Fibroblast of mammary gland (primary cell): ENCODE measurements around the gene CSF2RB.

ENCODE experiments used
- DNase-seq: peaks from one replicate; pipeline ENCODE4 v3.0.0-alpha.2; 2010; ENCODE audit warnings: low read depth
- H3K4me3 ChIP-seq: 2 replicates; pipeline ENCODE4 v1.5.1; 2011; ENCODE audit warnings: low read depth, mild to moderate bottlenecking, low read length, moderate library complexity; ENCODE audit not compliant: control insufficient read depth
- TF ChIP-seq, protein P1 (sequence below): conservative IDR thresholded peaks from 2 replicates; pipeline ENCODE4 v1.5.1; 2011; ENCODE audit warnings: low read depth, low read length, inconsistent platforms; ENCODE audit not compliant: control insufficient read depth, insufficient read depth

Gene CSF2RB

DNA sequence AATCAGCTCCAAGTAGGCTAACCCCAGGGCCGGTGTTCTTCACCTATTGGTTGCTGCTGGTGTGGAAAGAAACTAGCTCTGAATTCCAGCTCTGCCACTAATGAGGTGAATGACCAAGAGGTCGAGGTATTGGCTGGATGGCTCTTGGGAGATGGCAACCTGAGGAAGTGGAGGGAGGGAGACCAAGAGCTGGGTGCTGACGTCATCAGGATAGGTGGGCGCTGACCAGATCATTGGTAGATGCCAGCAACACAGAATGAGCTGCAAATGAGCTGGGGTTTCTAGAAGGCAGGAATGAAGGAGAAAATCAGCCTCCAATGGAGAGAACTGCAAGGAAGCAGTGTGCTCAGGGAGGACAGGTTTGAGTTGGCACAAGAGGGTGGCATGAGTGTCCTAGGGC lies 14.7 kb upstream of the CSF2RB start:
- TF ChIP-seq, protein P1, sequence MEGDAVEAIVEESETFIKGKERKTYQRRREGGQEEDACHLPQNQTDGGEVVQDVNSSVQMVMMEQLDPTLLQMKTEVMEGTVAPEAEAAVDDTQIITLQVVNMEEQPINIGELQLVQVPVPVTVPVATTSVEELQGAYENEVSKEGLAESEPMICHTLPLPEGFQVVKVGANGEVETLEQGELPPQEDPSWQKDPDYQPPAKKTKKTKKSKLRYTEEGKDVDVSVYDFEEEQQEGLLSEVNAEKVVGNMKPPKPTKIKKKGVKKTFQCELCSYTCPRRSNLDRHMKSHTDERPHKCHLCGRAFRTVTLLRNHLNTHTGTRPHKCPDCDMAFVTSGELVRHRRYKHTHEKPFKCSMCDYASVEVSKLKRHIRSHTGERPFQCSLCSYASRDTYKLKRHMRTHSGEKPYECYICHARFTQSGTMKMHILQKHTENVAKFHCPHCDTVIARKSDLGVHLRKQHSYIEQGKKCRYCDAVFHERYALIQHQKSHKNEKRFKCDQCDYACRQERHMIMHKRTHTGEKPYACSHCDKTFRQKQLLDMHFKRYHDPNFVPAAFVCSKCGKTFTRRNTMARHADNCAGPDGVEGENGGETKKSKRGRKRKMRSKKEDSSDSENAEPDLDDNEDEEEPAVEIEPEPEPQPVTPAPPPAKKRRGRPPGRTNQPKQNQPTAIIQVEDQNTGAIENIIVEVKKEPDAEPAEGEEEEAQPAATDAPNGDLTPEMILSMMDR, result no peak
- H3K4me3 ChIP-seq, result no peak overlapping the region
- no peak for DNase-seq

DNA sequence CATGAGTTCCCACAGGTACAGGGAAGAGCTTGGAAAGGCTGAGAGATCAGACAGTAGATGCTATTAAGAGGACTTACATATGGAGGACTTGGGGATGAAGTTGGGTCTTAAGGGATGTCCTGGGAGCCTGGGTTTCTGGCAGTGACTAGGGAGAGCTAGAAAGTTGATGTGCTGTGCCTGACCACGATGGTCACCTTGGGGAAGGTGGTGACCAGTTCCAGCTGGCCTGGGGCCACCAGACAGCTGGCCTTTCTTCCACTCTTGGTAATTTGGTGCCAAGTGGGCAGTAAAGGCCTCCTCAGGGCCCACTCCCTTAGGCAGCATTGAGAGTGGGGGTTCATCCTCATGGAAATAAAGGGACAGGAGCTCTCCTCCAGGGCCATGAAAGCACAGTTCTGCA lies 13.9 kb upstream of the CSF2RB start:
- no peak for DNase-seq
- no peak overlapping the region for H3K4me3 ChIP-seq

DNA sequence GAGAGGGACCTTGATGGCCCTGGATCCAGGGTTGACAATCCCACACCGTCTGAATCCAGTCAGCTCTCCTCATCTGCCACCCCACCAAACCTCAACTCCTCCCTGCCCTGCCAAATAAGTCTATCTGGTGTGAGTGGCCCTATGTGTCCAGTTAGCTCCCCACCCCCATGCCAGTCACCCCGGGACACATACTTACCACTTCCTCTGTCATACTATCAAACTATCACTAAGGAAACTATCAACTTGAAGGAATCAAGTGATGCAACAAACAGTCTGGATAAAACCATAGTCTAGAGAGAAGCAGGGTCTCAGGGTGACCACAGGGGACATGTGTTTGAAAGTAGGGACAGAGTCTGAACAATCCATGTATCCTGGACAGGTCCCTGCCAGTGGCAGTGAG lies 13.2 kb upstream of the CSF2RB start:
- no peak for DNase-seq
- H3K4me3 ChIP-seq, result no peak overlapping the region
- TF ChIP-seq, protein P1, result no peak

More for the DNA sequence above, 13.9 kb upstream of the CSF2RB start:
- TF ChIP-seq, protein P1, result no peak

DNA sequence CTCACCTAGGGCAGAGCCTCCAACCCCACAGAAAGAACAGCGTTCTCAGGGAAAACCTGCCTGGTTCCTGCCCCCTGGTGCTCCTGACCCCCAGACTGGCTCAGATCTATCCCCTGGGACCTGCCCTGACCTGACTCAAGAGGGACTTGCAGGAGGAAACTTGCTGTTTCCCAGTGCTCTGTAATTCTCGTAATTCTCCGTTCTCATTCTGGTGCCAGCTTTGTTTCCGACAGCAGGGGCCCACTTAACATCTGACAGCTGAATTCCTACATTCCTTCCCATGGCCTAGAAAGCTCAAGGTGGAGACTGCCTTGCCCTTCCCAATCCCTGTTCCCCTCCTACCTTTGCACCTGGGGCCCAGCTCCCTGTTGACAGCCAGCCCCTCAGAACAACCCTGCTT lies 12.5 kb upstream of the CSF2RB start:
- TF ChIP-seq, protein P1, result no peak
- no peak for DNase-seq
- H3K4me3 ChIP-seq, result no peak overlapping the region

DNA sequence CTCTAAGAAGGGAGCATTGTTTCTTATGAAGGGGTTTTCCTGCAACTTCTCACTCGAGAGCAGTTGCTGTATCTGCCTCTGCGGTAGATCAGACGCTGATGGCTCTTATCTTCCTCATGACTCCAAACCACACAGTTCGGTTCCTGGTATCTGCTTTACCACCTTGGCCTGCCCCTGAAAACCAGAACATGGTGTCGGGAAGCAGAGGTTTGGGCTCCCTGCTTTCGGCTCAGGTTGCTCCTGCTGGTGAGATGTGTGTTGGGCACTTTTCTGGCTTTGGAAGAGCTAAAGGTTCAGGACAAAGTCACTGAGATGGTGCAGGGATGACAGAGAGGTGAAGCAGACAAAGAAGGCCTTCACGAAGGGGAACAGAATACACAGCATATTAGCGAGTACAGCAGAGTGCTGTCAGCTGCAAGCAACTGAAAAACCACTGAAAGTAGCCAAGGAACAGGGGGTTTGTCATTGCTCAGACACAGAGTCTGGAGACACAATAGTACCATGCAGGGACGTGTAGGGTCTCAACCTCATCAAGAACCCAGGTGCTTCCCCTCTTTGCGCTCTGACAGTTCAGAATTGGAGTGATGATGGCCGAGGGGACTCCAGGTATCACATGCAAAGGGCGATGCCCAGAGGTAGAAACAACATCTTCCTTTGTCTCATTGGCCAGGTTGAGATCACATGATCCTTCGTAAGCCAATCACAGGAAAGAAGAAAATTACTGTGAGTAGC lies 11.9 kb upstream of the CSF2RB start:
- TF ChIP-seq, protein P1, result no peak

DNA sequence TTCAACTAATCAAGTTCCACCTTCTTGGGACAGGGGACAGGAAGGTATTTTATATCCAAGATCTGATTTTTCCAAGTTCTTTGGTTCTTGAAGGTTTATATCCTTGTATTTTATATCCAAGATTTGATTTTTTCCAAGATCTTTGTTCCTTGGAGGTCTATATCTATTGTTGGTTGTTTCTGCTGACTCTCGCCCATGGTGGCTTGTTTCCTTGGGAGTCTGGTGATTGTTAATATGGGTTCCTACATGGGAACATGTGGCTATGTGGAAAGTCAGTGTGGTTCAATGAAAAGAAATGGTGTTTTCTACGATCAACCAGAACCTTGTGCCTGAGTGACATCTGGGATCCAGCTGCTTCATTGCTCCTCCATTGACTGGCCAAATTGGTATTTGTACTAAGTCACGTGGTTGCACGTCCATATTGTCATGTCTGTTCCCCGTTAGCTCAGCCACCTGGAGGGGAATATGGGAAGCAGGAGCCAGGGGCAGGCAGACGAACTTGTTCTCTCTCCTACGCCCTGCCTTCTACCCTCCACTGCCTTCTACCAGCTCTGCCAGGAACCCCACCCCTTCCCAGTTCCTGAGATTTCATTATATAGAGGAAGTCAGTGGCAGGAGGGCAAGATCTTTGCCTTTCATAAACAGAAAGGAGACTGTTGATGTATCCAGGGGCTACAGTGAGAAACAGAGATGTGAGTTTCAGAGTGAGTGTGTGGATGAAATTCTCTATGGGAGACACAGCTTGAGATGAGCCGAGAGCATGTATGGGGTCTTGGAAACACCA lies 11.1 kb upstream of the CSF2RB start:
- H3K4me3 ChIP-seq, result no peak overlapping the region
- TF ChIP-seq, protein P1, result no peak
- no peak for DNase-seq

More for the DNA sequence above, 11.9 kb upstream of the CSF2RB start:
- H3K4me3 ChIP-seq, result no peak overlapping the region
- DNase-seq, result no peak
